Adrenal gland (tissue), 5 donors: ENCODE results near the gene PRR5.

Experiments used
- CTCF ChIP-seq, 6 experiments: fragments of 450-650 bp in 4 of 6; fragments of 200-600 bp in 2 of 6; sonication (generic) in 1 of 6; IDR thresholded peaks; 1 replicate in 5 of 6; 2 replicates in 1 of 6; pipeline versions ENCODE4 v1.5.1 to v1.8.0; 2016 to 2021; ENCODE audit warnings: antibody characterized with exemption in 6 of 6, mild to moderate bottlenecking in 2 of 6, moderate library complexity in 1 of 6
- POLR2A ChIP-seq, 2 donors: fragments of 450-650 bp; IDR thresholded peaks; one replicate each; pipeline ENCODE4 v1.6.1; 2017; ENCODE audit warnings: antibody characterized with exemption in 2 of 2, mild to moderate bottlenecking in 2 of 2, moderate library complexity in 1 of 2
- donor health status: DM: no; HTN: no; CAD: no.

DNA sequence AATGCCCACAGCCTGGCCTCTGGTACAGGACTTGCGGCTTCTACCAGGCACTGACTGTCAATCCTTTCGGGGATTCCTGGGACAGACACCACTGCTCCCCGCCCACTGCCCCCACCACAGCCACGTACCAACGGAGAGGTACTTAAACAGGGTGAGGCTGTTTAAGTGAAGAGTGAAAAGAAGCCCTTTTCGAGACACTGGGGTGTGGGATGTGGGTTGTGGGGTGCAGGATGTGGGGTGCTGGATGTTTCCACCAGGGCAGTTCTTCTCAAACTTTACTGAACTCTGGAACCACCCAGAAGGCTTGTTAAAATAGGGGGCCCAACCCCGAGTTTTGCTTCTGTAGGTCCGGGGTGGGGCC lies 34.2 kb upstream of the PRR5 start:
- TF ChIP-seq POLR2A (IDR thresholded peaks at IDR 0.05) (no peak), CTCF (IDR thresholded peaks at IDR 0.05) (no peak)
